Activated CD4-positive, alpha-beta T cell treated with anti-CD3 and anti-CD28 coated beads for 4 hours (primary cell): Measurements from ENCODE around the gene CARD14.
"Not testable (repeated sequence)": the region's sequence is repeated elsewhere in the genome, so short reads cannot be mapped to it uniquely, and the experiment has no call there.

Experiments
- DNase-seq, 2 donors: peaks; one replicate each; pipeline ENCODE4 v3.0.0-alpha.2; 2020

Gene CARD14

GRCh38 chr17:80187090-80187489 is 17.3 kb downstream of the CARD14 start:
- no peak for DNase-seq

- no peak for DNase-seq
These were observed 17.7 kb downstream of the CARD14 start for GRCh38 chr17:80187515-80187941.

- DNase-seq = no peak
These were observed 19.8 kb downstream of the CARD14 start for GRCh38 chr17:80189611-80190010.

- DNase-seq = no peak
These were observed 20.9 kb downstream of the CARD14 start for GRCh38 chr17:80190716-80191115.

GRCh38 chr17:80191192-80191591 is 21.4 kb downstream of the CARD14 start:
- DNase-seq = no peak

- no peak for DNase-seq
These were observed 22.2 kb downstream of the CARD14 start for GRCh38 chr17:80191865-80192661.

GRCh38 chr17:80195141-80195540 is 25.3 kb downstream of the CARD14 start:
- DNase-seq = no peak

- DNase-seq = peak; percentile 56 to 61
These were observed 26.1 kb downstream of the CARD14 start for GRCh38 chr17:80195671-80196529.

GRCh38 chr17:80196652-80197051 is 26.8 kb downstream of the CARD14 start:
- DNase-seq = no peak

GRCh38 chr17:80198144-80198661 is 28.4 kb downstream of the CARD14 start:
- no peak for DNase-seq

GRCh38 chr17:80199295-80199694 is 29.5 kb downstream of the CARD14 start:
- DNase-seq = not testable (repeated sequence)

GRCh38 chr17:80201446-80201845 is 31.6 kb downstream of the CARD14 start:
- no peak for DNase-seq

GRCh38 chr17:80202197-80202596 is 32.4 kb downstream of the CARD14 start:
- DNase-seq = no peak

GRCh38 chr17:80203471-80203963 is 33.7 kb downstream of the CARD14 start:
- DNase-seq = no peak

- DNase-seq = no peak
These were observed 35.0 kb downstream of the CARD14 start for GRCh38 chr17:80204626-80205468.

GRCh38 chr17:80205811-80206210 is 36.0 kb downstream of the CARD14 start:
- no peak for DNase-seq

GRCh38 chr17:80208050-80208449 is 38.2 kb downstream of the CARD14 start:
- DNase-seq = no peak

- DNase-seq = no peak
These were observed 39.9 kb downstream of the CARD14 start for GRCh38 chr17:80209765-80210164.

GRCh38 chr17:80210348-80211108 is 40.7 kb downstream of the CARD14 start:
- no peak for DNase-seq

GRCh38 chr17:80212109-80212508 is 42.3 kb downstream of the CARD14 start:
- DNase-seq = no peak

- DNase-seq = no peak
These were observed 42.7 kb downstream of the CARD14 start for GRCh38 chr17:80212511-80212910.
